B cell (primary cell): Measurements from ENCODE around the gene GRPEL1. TPM values are rescaled to one million over a fixed set of nuclear protein-coding genes. Genes with fewer than 3 reads are reported as not detected.
A peak's percentile ranks its signal among the peaks of the same experiment; 100 is the strongest.

Source experiments
- ATAC-seq: fragments of 200-7000 bp; cut with Tn5 transposase; one replicate; pipeline ENCODE4 v1.10.0; 2021; ENCODE audit warnings: low read depth, mild to moderate bottlenecking, moderate number of reproducible peaks, moderate library complexity
- CTCF ChIA-PET: fragments of 350-600 bp; sonication (Branson Sonifier 250); formaldehyde crosslinking; loops from one replicate; lab custom pipeline; 2021; ENCODE audit warnings: antibody characterized with exemption, inconsistent platforms; lab: Charles Lee
- POLR2A ChIA-PET: fragments of 350-600 bp; sonication (Branson Sonifier 250); formaldehyde crosslinking; loops from one replicate; lab custom pipeline; 2021; ENCODE audit warnings: antibody characterized with exemption; lab: Charles Lee
- DNase-seq: peaks from one replicate; pipeline ENCODE4 v3.0.0; 2013
- H2AFZ ChIP-seq: 2 replicates; pipeline ENCODE4 v1.6.1; 2012; ENCODE audit warnings: mild to moderate bottlenecking, low read depth, low read length; ENCODE audit not compliant: insufficient read depth, poor library complexity, severe bottlenecking
- H3K27ac ChIP-seq, 2 donors: 1 replicate in 1 of 2; 2 replicates in 1 of 2; pipeline ENCODE4 v1.5.1; 2012 to 2013; ENCODE audit warnings: low read length in 2 of 2, mild to moderate bottlenecking in 2 of 2, moderate library complexity in 1 of 2
- H3K27me3 ChIP-seq, 4 experiments: fragments of 200-600 bp in 1 of 4; sonication (generic) in 1 of 4; replicated peaks in 1 of 4; 1 replicate in 2 of 4; 2 replicates in 2 of 4; pipeline versions ENCODE4 v1.6.1 to v1.7.0; 2013 to 2016; ENCODE audit warnings: low read length in 3 of 4, mild to moderate bottlenecking in 2 of 4, mixed read lengths in 1 of 4, moderate library complexity in 1 of 4; ENCODE audit not compliant: insufficient read depth in 4 of 4, control insufficient read depth in 3 of 4; ENCODE audit errors: control extremely low read depth in 1 of 4
- H3K36me3 ChIP-seq, 2 experiments: replicated peaks in 1 of 2; 1 replicate in 1 of 2; 2 replicates in 1 of 2; pipeline versions ENCODE4 v1.6.1 to v1.7.1; 2013; ENCODE audit warnings: low read length in 1 of 2; ENCODE audit not compliant: insufficient read depth in 2 of 2, control insufficient read depth in 1 of 2; ENCODE audit errors: control extremely low read depth in 1 of 2, extremely low read depth in 1 of 2
- H3K4me1 ChIP-seq, 2 donors: fragments of 200-600 bp in 1 of 2; sonication (generic) in 1 of 2; 1 replicate in 1 of 2; 2 replicates in 1 of 2; pipeline versions ENCODE4 v1.5.1 to v1.6.1; 2013 to 2017; ENCODE audit warnings: low read length in 2 of 2; ENCODE audit not compliant: control insufficient read depth in 2 of 2, insufficient read depth in 2 of 2
- H3K4me2 ChIP-seq: replicated peaks from 2 replicates; pipeline ENCODE3; 2012; ENCODE audit warnings: mild to moderate bottlenecking, low read depth, low read length; ENCODE audit not compliant: poor library complexity, severe bottlenecking
- H3K4me3 ChIP-seq, 5 experiments: fragments of 200-600 bp in 1 of 5; sonication (generic) in 1 of 5; 1 replicate in 3 of 5; 2 replicates in 2 of 5; pipeline versions ENCODE4 v1.5.1 to v1.7.0; 2011 to 2016; ENCODE audit warnings: low read length in 4 of 5, mild to moderate bottlenecking in 4 of 5, low read depth in 2 of 5, control low read depth in 1 of 5, moderate library complexity in 1 of 5; ENCODE audit not compliant: insufficient read depth in 1 of 5; ENCODE audit errors: control extremely low read depth in 1 of 5, extremely low read depth in 1 of 5
- H3K79me2 ChIP-seq: fragments of 200-600 bp; sonication (generic); one replicate; pipeline ENCODE4 v1.6.0; 2016; ENCODE audit warnings: low read length; ENCODE audit not compliant: control insufficient read depth, insufficient read depth
- H3K9ac ChIP-seq: fragments of 200-600 bp; sonication (generic); 2 replicates; pipeline ENCODE4 v1.6.1; 2017; ENCODE audit warnings: mild to moderate bottlenecking, low read length, moderate library complexity
- H3K9me3 ChIP-seq, 3 donors: one replicate each; pipeline versions ENCODE4 v1.6.1 to v1.7.1; 2013; ENCODE audit warnings: low read length in 2 of 3; ENCODE audit not compliant: control insufficient read depth in 2 of 3, insufficient read depth in 1 of 3; ENCODE audit errors: control extremely low read depth in 1 of 3
- H4K20me1 ChIP-seq: 2 replicates; pipeline ENCODE4 v1.6.0; 2012; ENCODE audit warnings: mild to moderate bottlenecking, low read length; ENCODE audit not compliant: insufficient read depth, control insufficient read depth, poor library complexity, severe bottlenecking
- H3K27ac Mint-ChIP-seq: one replicate; pipeline ENCODE4 v1.8.0; 2021; ENCODE audit warnings: mixed read lengths
- H3K27me3 Mint-ChIP-seq: one replicate; pipeline ENCODE4 v1.8.0; 2021; ENCODE audit warnings: mixed read lengths
- H3K4me1 Mint-ChIP-seq: one replicate; pipeline ENCODE4 v1.8.0; 2021; ENCODE audit warnings: mixed read lengths
- H3K4me3 Mint-ChIP-seq: one replicate; pipeline ENCODE4 v1.8.0; 2021; ENCODE audit warnings: mixed read lengths
- H3K9me3 Mint-ChIP-seq: one replicate; pipeline ENCODE4 v1.8.0; 2022; ENCODE audit warnings: mixed read lengths; ENCODE audit not compliant: insufficient read depth
- CTCF ChIP-seq: fragments of 200-600 bp; IDR thresholded peaks from one replicate; pipeline ENCODE4 v1.8.0; 2022; ENCODE audit warnings: antibody characterized with exemption, mild to moderate bottlenecking
- EZH2 ChIP-seq: IDR thresholded peaks from 2 replicates; pipeline ENCODE4 v1.6.1; 2012; ENCODE audit warnings: borderline replicate concordance, low read depth, mild to moderate bottlenecking, moderate library complexity, low read length; ENCODE audit not compliant: insufficient read depth, poor library complexity, severe bottlenecking
- WGBS: methylation state at CpG from one replicate; pipeline ENCODE4 v1.1.5; 2013; ENCODE audit warnings: missing lambda C conversion rate; ENCODE audit not compliant: insufficient coverage; 5-methylcytosine and 5-hydroxymethylcytosine counted together
- intact Hi-C: fragments of 100-400 bp; cut with micrococcal nuclease; formaldehyde crosslinking; loops from one replicate; pipeline ENCODE4 v1.10.0; 2022
- polyA plus RNA-seq: library from polyadenylated mRNA; depleted of rRNA; stranded (reverse); fragments of >200 nt; gene quantifications from 2 replicates; pipeline ENCODE4 v1.2.3, GENCODE V29; 2012
- total RNA-seq, 2 donors: library from RNA; stranded (reverse); fragments of 120-200 nt in 1 of 2; gene quantifications; 1 replicate in 1 of 2; 2 replicates in 1 of 2; pipeline versions ENCODE4 v1.2.3 to v1.2.4, GENCODE V29; 2013 to 2022

The GRPEL1 gene
- total and polyA plus RNA-seq, 2 donors (not counting 1 experiment from before 2014, with no cell fraction given): 15.0 to 26.0 TPM

GRCh38 chr4:7043284-7044136 lies 24.4 kb downstream of the GRPEL1 start, which contains the start of gene TADA2B:
Gene TADA2B, plus strand, starts transcription at chr4:7043372. Its CDS starts 208 bp downstream, at chr4:7043580.
- H3K36me3 ChIP-seq: peaks cover 0 to 1% of the 10 kb centered on the region in 2 experiments
- H3K27ac Mint-ChIP-seq: peak within 1 kb of the TSS; percentile 92
- peaks cover 52% of the 10 kb centered on the region for H3K4me1 Mint-ChIP-seq
- H3K4me3 Mint-ChIP-seq: peak within 1 kb of the TSS; percentile 97
- peak within 1 kb of the TSS; percentile 94 for H2AFZ ChIP-seq
- peak; percentile 80 for DNase-seq
- peak; percentile 29 for ATAC-seq
- H3K9ac ChIP-seq: peak within 1 kb of the TSS; percentile 97
- H3K27ac ChIP-seq: peak within 1 kb of the TSS; percentile 68 to 85
- H4K20me1 ChIP-seq: peaks cover 49% of the 10 kb centered on the region
- no peaks in the 10 kb centered on the region for H3K9me3 ChIP-seq
- TF ChIP-seq EZH2: no peak
- TF ChIP-seq CTCF: no peak
- no peaks in the 10 kb centered on the region for H3K9me3 Mint-ChIP-seq
- H3K79me2 ChIP-seq: peaks cover 50% of the 10 kb centered on the region
- no peaks in the 10 kb centered on the region for H3K27me3 ChIP-seq
- peak within 1 kb of the TSS; percentile 51 to 96 (median 95) for H3K4me3 ChIP-seq
- H3K27me3 Mint-ChIP-seq: no peaks in the 10 kb centered on the region
- WGBS: under 1% methylated on average over 112 of the region's 119 CpGs
- ChIA-PET CTCF (interaction anchor here (1.0 to 9.5 kb wide), 15 partner anchors 8 to 371 kb away, joined by 3 to 164 read pairs (median 6); partner anchors contain the start of genes GRPEL1 and TBC1D14), POLR2A (interaction anchor here (0.6 to 4.6 kb wide), 10 partner anchors 12 to 403 kb away, joined by 3 to 36 read pairs (median 4); partner anchors contain the start of genes GRPEL1, MRFAP1 and TBC1D14)
- peaks cover 31 to 48% of the 10 kb centered on the region in 2 donors for H3K4me1 ChIP-seq
- intact Hi-C loops: loop anchor here (1.0 to 2.0 kb wide), 8 partner anchors 25 to 369 kb away; partner anchors contain the start of genes GRPEL1, KIAA0232 and TBC1D14
- H3K4me2 ChIP-seq: peak within 1 kb of the TSS; percentile 100
